WTC11 (cell line): Measurements from ENCODE around the gene TBPL2.

Source experiments
- CREM ChIP-seq: sonication (generic); formaldehyde crosslinking; IDR thresholded peaks from 2 replicates; pipeline ENCODE4 v1.8.1; 2022; ENCODE audit warnings: mild to moderate bottlenecking, missing genetic modification reagents, moderate library complexity
- ESRRA ChIP-seq: sonication (generic); formaldehyde crosslinking; IDR thresholded peaks from 2 replicates; pipeline ENCODE4 v1.8.1; 2022; ENCODE audit warnings: mild to moderate bottlenecking, missing genetic modification reagents, borderline replicate concordance
- IRF2 ChIP-seq: sonication (generic); formaldehyde crosslinking; IDR thresholded peaks from 2 replicates; pipeline ENCODE4 v1.8.0; 2022; ENCODE audit warnings: low read depth, missing genetic modification reagents, borderline replicate concordance
- NR2C2 ChIP-seq: sonication (generic); formaldehyde crosslinking; IDR thresholded peaks from 2 replicates; pipeline ENCODE4 v1.8.0; 2022; ENCODE audit warnings: mild to moderate bottlenecking, missing genetic modification reagents
- TCF7 ChIP-seq: sonication (generic); formaldehyde crosslinking; IDR thresholded peaks from 2 replicates; pipeline ENCODE4 v1.8.0; 2022; ENCODE audit warnings: mild to moderate bottlenecking, low read depth, missing genetic modification reagents, moderate library complexity
- TEAD1 ChIP-seq: sonication (generic); formaldehyde crosslinking; IDR thresholded peaks from 2 replicates; pipeline ENCODE4 v1.8.0; 2022; ENCODE audit warnings: mild to moderate bottlenecking, missing genetic modification reagents
- TF ChIP-seq, protein P1 (sequence below): sonication (generic); formaldehyde crosslinking; IDR thresholded peaks from 2 replicates; pipeline ENCODE4 v1.8.1; 2022; ENCODE audit warnings: mild to moderate bottlenecking, moderate library complexity, missing genetic modification reagents
- TF ChIP-seq, protein P2 (sequence below): fragments of 200-600 bp; IDR thresholded peaks from 2 replicates; pipeline ENCODE4 v1.8.0; 2022; ENCODE audit warnings: antibody characterized with exemption
- TF ChIP-seq, protein P3 (sequence below): fragments of 250-450 bp; sonication (Bioruptor Pico); IDR thresholded peaks from 2 replicates; pipeline ENCODE4 v1.9.0; 2021; ENCODE audit warnings: mild to moderate bottlenecking, borderline replicate concordance
- TF ChIP-seq, protein P4 (sequence below): sonication (generic); formaldehyde crosslinking; IDR thresholded peaks from 2 replicates; pipeline ENCODE4 v1.8.1; 2023; ENCODE audit warnings: mild to moderate bottlenecking, missing genetic modification reagents, moderate library complexity

DNA sequence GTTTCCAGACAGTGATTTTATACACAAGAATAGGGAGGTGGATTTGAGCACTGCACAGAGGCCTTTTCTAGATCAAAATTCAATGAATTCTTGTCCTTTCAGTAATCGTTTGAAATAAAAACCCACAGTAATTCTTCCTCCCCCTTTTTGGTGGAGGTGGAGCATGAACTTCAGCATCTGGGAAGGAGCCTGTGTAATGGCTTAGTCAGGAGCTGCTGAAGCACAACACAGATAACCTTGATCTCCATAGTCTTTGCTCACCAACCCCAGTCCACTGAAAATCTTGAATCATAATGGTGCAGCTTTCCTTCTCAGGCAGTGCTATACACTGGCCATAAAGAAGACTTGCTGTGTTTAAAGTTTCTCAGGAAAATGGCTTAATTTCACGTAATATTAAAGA, 6.4 kb upstream of the TBPL2 start:
- no peak for TF ChIP-seq ESRRA (CRISPR knock-in tag)
- TF ChIP-seq, protein P1, sequence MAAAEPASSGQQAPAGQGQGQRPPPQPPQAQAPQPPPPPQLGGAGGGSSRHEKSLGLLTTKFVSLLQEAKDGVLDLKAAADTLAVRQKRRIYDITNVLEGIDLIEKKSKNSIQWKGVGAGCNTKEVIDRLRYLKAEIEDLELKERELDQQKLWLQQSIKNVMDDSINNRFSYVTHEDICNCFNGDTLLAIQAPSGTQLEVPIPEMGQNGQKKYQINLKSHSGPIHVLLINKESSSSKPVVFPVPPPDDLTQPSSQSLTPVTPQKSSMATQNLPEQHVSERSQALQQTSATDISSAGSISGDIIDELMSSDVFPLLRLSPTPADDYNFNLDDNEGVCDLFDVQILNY (CRISPR knock-in tag) = no peak
- TF ChIP-seq, protein P2, sequence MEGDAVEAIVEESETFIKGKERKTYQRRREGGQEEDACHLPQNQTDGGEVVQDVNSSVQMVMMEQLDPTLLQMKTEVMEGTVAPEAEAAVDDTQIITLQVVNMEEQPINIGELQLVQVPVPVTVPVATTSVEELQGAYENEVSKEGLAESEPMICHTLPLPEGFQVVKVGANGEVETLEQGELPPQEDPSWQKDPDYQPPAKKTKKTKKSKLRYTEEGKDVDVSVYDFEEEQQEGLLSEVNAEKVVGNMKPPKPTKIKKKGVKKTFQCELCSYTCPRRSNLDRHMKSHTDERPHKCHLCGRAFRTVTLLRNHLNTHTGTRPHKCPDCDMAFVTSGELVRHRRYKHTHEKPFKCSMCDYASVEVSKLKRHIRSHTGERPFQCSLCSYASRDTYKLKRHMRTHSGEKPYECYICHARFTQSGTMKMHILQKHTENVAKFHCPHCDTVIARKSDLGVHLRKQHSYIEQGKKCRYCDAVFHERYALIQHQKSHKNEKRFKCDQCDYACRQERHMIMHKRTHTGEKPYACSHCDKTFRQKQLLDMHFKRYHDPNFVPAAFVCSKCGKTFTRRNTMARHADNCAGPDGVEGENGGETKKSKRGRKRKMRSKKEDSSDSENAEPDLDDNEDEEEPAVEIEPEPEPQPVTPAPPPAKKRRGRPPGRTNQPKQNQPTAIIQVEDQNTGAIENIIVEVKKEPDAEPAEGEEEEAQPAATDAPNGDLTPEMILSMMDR = no peak
- TF ChIP-seq NR2C2 (CRISPR knock-in tag) = no peak
- TF ChIP-seq, protein P3, sequence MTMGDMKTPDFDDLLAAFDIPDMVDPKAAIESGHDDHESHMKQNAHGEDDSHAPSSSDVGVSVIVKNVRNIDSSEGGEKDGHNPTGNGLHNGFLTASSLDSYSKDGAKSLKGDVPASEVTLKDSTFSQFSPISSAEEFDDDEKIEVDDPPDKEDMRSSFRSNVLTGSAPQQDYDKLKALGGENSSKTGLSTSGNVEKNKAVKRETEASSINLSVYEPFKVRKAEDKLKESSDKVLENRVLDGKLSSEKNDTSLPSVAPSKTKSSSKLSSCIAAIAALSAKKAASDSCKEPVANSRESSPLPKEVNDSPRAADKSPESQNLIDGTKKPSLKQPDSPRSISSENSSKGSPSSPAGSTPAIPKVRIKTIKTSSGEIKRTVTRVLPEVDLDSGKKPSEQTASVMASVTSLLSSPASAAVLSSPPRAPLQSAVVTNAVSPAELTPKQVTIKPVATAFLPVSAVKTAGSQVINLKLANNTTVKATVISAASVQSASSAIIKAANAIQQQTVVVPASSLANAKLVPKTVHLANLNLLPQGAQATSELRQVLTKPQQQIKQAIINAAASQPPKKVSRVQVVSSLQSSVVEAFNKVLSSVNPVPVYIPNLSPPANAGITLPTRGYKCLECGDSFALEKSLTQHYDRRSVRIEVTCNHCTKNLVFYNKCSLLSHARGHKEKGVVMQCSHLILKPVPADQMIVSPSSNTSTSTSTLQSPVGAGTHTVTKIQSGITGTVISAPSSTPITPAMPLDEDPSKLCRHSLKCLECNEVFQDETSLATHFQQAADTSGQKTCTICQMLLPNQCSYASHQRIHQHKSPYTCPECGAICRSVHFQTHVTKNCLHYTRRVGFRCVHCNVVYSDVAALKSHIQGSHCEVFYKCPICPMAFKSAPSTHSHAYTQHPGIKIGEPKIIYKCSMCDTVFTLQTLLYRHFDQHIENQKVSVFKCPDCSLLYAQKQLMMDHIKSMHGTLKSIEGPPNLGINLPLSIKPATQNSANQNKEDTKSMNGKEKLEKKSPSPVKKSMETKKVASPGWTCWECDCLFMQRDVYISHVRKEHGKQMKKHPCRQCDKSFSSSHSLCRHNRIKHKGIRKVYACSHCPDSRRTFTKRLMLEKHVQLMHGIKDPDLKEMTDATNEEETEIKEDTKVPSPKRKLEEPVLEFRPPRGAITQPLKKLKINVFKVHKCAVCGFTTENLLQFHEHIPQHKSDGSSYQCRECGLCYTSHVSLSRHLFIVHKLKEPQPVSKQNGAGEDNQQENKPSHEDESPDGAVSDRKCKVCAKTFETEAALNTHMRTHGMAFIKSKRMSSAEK (CRISPR knock-in tag) = no peak
- no peak for TF ChIP-seq TCF7 (CRISPR knock-in tag)
- TF ChIP-seq IRF2 (CRISPR knock-in tag) = no peak
- TF ChIP-seq, protein P4, sequence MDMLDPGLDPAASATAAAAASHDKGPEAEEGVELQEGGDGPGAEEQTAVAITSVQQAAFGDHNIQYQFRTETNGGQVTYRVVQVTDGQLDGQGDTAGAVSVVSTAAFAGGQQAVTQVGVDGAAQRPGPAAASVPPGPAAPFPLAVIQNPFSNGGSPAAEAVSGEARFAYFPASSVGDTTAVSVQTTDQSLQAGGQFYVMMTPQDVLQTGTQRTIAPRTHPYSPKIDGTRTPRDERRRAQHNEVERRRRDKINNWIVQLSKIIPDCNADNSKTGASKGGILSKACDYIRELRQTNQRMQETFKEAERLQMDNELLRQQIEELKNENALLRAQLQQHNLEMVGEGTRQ (CRISPR knock-in tag) = no peak
- no peak for TF ChIP-seq CREM
- TF ChIP-seq TEAD1 (CRISPR knock-in tag) = no peak
